ENCODE measurements around the gene ZNF263. TPM values are rescaled to one million over a fixed set of nuclear protein-coding genes. Genes with fewer than 3 reads are reported as not detected.
"Not testable (repeated sequence)": the region's sequence is repeated elsewhere in the genome, so short reads cannot be mapped to it uniquely, and the experiment has no call there.

ZNF263 gene
- total RNA-seq, 1 donor, result 43.2 TPM

- no peak overlapping the region for H3K4me3 ChIP-seq (ENCODE audit: low read depth, low read length)
- peak; percentile 30 for DNase-seq (ENCODE audit: low read depth)
- peak; percentile 67 for TF ChIP-seq CTCF (IDR thresholded peaks at IDR 0.05; ENCODE audit: insufficient read depth, low read depth, low read length)
Measured at GRCh38 chr16:3266873-3267537, 16.3 kb upstream of the ZNF263 start.

- H3K4me3 ChIP-seq (ENCODE audit: low read depth, low read length), result no peak overlapping the region
- no peak for DNase-seq (ENCODE audit: low read depth)
- TF ChIP-seq CTCF (IDR thresholded peaks at IDR 0.05; ENCODE audit: insufficient read depth, low read depth, low read length), result no peak
Measured at GRCh38 chr16:3268294-3268693, 15.0 kb upstream of the ZNF263 start.

GRCh38 chr16:3270718-3271117 lies 12.6 kb upstream of the ZNF263 start:
- DNase-seq (ENCODE audit: low read depth); H3K4me3 ChIP-seq (ENCODE audit: low read depth, low read length): not testable (repeated sequence)

- not testable (repeated sequence) for DNase-seq (ENCODE audit: low read depth); H3K4me3 ChIP-seq (ENCODE audit: low read depth, low read length)
Measured at GRCh38 chr16:3271281-3271680, 12.0 kb upstream of the ZNF263 start.

- no peak for TF ChIP-seq CTCF (IDR thresholded peaks at IDR 0.05; ENCODE audit: insufficient read depth, low read depth, low read length)
- DNase-seq (ENCODE audit: low read depth), result peak; percentile 37
- H3K4me3 ChIP-seq (ENCODE audit: low read depth, low read length), result no peak overlapping the region
Measured at GRCh38 chr16:3274490-3274889, 8.8 kb upstream of the ZNF263 start.

GRCh38 chr16:3274947-3275346 lies 8.3 kb upstream of the ZNF263 start:
- H3K4me3 ChIP-seq (ENCODE audit: low read depth, low read length), result no peak overlapping the region
- no peak for DNase-seq (ENCODE audit: low read depth)
- no peak for TF ChIP-seq CTCF (IDR thresholded peaks at IDR 0.05; ENCODE audit: insufficient read depth, low read depth, low read length)

GRCh38 chr16:3276679-3277078 lies 6.6 kb upstream of the ZNF263 start:
- H3K4me3 ChIP-seq (ENCODE audit: low read depth, low read length), result no peak overlapping the region
- no peak for TF ChIP-seq CTCF (IDR thresholded peaks at IDR 0.05; ENCODE audit: insufficient read depth, low read depth, low read length)
- DNase-seq (ENCODE audit: low read depth), result no peak

- H3K4me3 ChIP-seq (ENCODE audit: low read depth, low read length), result no peak overlapping the region
- no peak for DNase-seq (ENCODE audit: low read depth)
- TF ChIP-seq CTCF (IDR thresholded peaks at IDR 0.05; ENCODE audit: insufficient read depth, low read depth, low read length), result no peak
Measured at GRCh38 chr16:3281222-3281820, 2.0 kb upstream of the ZNF263 start.
